Endometrium (tissue), 2 donors: ENCODE measurements around the gene KLHL14.

Experiments
- FAIRE-seq: peaks from 2 replicates; lab custom pipeline; 2012; peaks lifted over from hg19 to GRCh38; lab: Jason Lieb, UNC
- donor health status: control.
- donor health status: control.

KLHL14 gene

GRCh38 chr18:32770054-32770665 lies 2.7 kb downstream of the KLHL14 start:
- FAIRE-seq = no peak

GRCh38 chr18:32769586-32770053 lies 3.2 kb downstream of the KLHL14 start:
- FAIRE-seq = no peak

- no peak for FAIRE-seq
These were observed 3.7 kb downstream of the KLHL14 start for GRCh38 chr18:32769071-32769585.

DNA sequence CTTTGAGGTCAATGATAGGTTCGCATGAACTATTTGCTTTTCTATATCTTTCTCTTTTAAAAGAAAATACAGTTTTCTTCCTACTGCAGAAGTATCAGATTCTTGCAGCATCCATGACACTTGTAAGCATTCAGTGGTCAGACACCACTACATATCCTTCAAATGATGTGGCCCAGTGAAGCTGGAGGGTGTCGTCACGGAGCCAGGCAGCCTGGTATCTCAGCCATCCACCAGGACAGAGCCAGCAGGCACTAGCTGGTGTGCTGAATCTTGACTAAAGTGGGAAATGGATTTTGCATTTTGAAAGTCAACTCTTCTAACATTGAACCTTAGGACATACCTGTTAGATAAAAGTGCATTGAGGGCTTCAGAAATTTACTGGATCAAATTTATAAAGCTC lies 5.4 kb downstream of the KLHL14 start:
- FAIRE-seq = no peak

- no peak for FAIRE-seq
These were observed 8.1 kb downstream of the KLHL14 start for GRCh38 chr18:32764611-32765244.

- FAIRE-seq = no peak
These were observed 9.5 kb downstream of the KLHL14 start for GRCh38 chr18:32763293-32763692.

- no peak for FAIRE-seq
These were observed 11.6 kb downstream of the KLHL14 start for GRCh38 chr18:32761231-32761630.

DNA sequence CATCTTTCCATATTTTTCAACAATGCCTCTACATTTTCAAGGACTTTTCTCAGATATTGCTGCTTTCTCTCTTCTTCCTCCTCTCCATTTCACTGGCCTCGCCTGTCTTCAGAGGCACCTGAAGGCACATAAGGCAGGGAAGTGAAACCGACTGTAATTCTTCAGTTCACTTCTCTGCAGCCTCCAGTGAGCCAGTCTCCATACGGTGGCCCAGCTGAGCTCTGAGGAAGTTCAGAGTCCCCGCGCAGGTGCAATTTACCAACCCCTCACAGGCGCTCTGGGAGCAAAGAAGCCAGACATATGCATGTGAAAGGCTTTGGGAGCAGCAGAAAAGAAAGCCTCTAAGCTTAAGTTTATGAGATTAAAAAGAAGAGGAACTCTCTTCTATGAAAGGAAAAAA lies 12.4 kb downstream of the KLHL14 start:
- no peak for FAIRE-seq

- no peak for FAIRE-seq
These were observed 13.1 kb downstream of the KLHL14 start for GRCh38 chr18:32759611-32760167.

DNA sequence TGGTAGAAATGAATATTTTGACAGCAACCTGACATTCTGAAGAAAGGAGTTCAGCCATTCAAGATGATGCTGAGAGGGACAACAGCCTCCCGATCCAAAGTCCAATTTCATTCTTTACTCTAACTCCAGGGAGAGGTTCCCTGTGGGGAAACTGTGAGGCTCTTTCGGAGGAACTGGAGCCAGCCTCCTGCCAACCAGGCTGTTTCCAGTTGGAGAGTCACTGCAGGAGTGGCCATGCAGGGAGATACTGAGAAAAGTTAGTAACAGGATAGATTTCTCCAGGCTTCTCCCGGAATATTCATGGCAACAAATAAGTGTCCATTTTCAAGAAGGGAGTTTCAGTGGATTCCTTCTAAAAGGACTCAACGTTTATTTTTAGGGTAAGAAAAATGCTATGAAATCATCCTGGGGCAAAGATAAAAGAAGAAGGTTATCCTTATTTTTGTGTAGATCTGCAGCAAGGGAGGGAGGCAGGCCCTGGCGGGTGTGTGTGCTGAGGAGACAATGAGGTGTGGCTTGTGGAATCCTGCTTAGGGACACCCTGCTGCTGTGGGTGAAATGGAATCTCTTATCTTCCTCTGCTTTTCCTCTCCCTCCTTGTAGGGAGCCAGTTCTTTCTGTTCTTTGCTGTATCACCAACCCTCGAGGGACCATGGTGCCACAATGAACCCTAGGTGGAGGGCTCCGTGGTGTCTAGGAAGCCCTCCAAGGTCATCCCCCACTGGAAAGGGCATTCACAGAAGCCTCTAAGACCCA lies 18.1 kb downstream of the KLHL14 start:
- no peak for FAIRE-seq

GRCh38 chr18:32753656-32754260 lies 19.1 kb downstream of the KLHL14 start:
- FAIRE-seq = no peak

DNA sequence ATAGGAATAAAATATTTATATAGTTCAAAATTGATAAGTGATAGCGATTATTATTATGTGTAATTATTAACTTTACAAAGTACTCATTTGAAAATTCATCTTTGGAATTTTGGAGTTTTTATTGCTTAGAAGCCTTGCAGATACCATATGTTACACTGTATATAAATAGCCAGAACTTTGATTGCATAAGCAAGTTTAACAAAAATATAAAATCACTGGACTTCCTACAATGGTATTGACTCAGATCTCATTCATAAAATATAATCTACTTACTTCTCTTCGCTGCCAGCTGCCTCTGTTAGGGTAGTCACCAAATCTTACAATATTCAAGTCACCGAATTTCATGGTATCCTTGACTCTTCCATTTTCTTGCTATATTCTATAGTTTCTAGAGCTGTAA lies 22.5 kb downstream of the KLHL14 start:
- no peak for FAIRE-seq

DNA sequence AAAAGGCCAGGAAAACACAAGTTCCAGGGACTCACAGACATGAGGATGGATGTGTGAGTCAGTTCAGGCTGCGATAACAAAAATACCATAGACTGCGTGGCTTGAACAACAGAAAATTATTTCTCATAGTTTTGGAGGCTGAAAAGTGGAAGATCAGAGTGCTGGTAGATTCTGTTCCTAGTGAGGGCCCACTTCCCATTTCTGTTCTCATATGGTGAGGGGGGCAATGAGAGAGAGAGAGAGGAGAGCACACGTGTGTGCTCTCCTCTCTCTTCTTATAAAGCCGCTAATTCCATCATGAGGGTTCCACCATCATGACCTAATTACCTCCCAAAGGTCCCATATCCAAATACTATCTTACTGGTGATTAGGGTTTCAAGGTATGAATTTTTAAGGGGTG lies 23.0 kb downstream of the KLHL14 start:
- FAIRE-seq = no peak

GRCh38 chr18:32742579-32742978 lies 30.2 kb downstream of the KLHL14 start:
- FAIRE-seq = no peak

GRCh38 chr18:32735781-32736180 lies 37.0 kb downstream of the KLHL14 start:
- no peak for FAIRE-seq

- no peak for FAIRE-seq
These were observed 38.4 kb downstream of the KLHL14 start for GRCh38 chr18:32734442-32734841.

DNA sequence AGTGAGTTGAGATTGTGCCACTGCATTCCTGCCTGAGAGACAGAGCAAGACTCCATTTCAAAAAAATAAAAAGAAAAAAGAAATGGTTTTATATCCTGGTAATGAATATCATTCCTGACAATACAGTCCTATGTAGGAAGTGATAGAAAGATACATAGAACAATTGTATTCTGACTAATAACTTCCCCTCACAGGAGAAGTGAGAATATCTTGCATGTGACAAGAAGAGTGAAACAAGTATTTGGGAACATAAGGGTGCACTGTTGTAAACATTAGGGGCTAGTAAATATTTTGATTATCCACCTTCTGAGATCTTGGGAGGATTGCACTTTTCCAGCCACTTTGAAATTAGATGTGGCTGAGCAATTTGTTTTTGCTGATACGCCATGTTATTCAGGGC lies 40.7 kb downstream of the KLHL14 start:
- no peak for FAIRE-seq

- FAIRE-seq = peak; percentile 51
These were observed 42.2 kb downstream of the KLHL14 start for GRCh38 chr18:32730620-32731091.

- no peak for FAIRE-seq
These were observed 42.8 kb downstream of the KLHL14 start for GRCh38 chr18:32730068-32730467.

- FAIRE-seq = no peak
These were observed 48.6 kb downstream of the KLHL14 start for GRCh38 chr18:32724071-32724749.

DNA sequence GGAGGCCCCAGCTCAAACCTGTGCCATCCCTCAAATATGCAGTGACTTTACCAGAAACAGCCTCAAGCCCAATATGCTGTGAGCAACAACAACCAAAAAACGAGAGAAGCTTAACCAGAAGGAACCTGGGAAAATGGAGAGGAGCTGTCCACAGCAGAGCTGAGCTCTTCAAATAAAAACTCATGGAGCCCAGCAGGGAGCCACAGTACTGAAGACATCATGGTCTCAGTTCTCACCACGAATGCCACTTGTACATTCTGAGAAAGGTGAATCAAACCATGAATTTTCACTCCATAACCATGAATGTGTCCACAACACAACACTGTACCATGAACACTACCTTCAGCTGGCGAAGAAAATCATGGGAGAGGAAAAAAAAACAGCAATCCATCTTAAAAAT lies 50.5 kb downstream of the KLHL14 start:
- no peak for FAIRE-seq

DNA sequence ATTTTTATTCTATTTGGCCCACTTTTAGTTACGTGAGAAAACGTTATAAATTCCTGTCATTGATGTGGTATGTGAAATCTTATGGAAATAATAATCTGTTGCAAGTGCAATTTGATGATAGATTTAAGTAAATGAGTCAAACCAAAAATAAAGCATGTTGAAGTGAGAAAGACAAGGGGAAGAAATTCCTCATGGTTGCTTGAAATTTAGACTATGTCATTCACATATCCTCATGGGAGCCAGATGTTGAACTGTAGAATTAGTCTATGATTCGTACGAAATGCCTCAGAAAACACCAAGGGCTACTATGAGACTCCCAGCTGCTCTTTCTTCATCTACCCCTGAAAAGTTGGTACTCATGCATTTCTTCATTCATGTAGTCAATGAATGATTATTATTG lies 55.7 kb downstream of the KLHL14 start:
- FAIRE-seq = no peak
